ENCODE measurements around the gene SPINK4. TPM values are rescaled to one million over a fixed set of nuclear protein-coding genes. Genes with fewer than 3 reads are reported as not detected.

SPINK4 gene, protein sequence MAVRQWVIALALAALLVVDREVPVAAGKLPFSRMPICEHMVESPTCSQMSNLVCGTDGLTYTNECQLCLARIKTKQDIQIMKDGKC
- not detected in 2 replicates for total RNA-seq

GRCh38 chr9:33239921-33240320 lies at the start of gene SPINK4:
TSS of gene SPINK4 (plus strand) at chr9:33240167. CDS start at chr9:33240209, 42 bp downstream.

GRCh38 chr9:33264473-33265177 lies 24.7 kb downstream of the SPINK4 start, which contains the start of the genes BAG1 and CHMP5:
TSS of gene BAG1 (minus strand) at chr9:33264708.
TSS of gene CHMP5 (plus strand) at chr9:33265049. CDS start at chr9:33265079, 30 bp downstream.

GRCh38 chr9:33290247-33291030 lies 50.5 kb downstream of the SPINK4 start, which contains the start of gene NFX1:
TSS of gene NFX1 (plus strand) at chr9:33290516. CDS start at chr9:33290573, 57 bp downstream.

Other genes with a start within 250 kb of the SPINK4 start
- gene APTX, start 238.5 kb upstream of the SPINK4 start, total RNA-seq: 30.5 and 36.8 TPM in 2 replicates
- gene DNAJA1, start 214.9 kb upstream of the SPINK4 start, total RNA-seq: 53.6 and 80.2 TPM in 2 replicates
- 23.5 and 29.7 TPM in 2 replicates for gene SMU1, start 163.5 kb upstream of the SPINK4 start, total RNA-seq
- gene B4GALT1, start 72.8 kb upstream of the SPINK4 start, total RNA-seq: 14.5 and 15.4 TPM in 2 replicates
- 18.6 and 25.0 TPM in 2 replicates for gene BAG1, start 24.5 kb downstream of the SPINK4 start, total RNA-seq
- gene CHMP5, start 24.9 kb downstream of the SPINK4 start, total RNA-seq: 46.5 and 57.3 TPM in 2 replicates
- gene NFX1, start 50.3 kb downstream of the SPINK4 start, total RNA-seq: 27.2 and 36.2 TPM in 2 replicates
- gene AQP7, start 162.4 kb downstream of the SPINK4 start, total RNA-seq: 0.59 and 1.1 TPM in 2 replicates
- 0.39 and 1.1 TPM in 2 replicates for gene AQP3, start 207.4 kb downstream of the SPINK4 start, total RNA-seq
- 29.4 and 45.0 TPM in 2 replicates for gene NOL6, start 233.8 kb downstream of the SPINK4 start, total RNA-seq